ENCODE data around the gene OR51B5.
A peak's percentile ranks its signal among the peaks of the same experiment; 100 is the strongest.

- peak in 2 of 3 donors; percentile 28 to 47 for TF ChIP-seq CTCF (IDR thresholded peaks at IDR 0.05)
- TF ChIP-seq POLR2AphosphoS5 (IDR thresholded peaks at IDR 0.05) = no peak
- TF ChIP-seq POLR2A (IDR thresholded peaks at IDR 0.05) = no peak
Measured at GRCh38 chr11:5380740-5381342, 37.5 kb upstream of the OR51B5 start.
